ENCODE data around the gene GMEB2. TPM values are rescaled to one million over a fixed set of nuclear protein-coding genes. Genes with fewer than 3 reads are reported as not detected.

The GMEB2 gene
- total and polyA plus RNA-seq, 10 of the 15 experiments (the other 5 are each of a cell fraction or from before 2014, with no cell fraction given), result 0.08 to 15.1 (median 6.9) TPM

- TF ChIP-seq NKRF (conservative IDR thresholded peaks at IDR 0.05), result 0 out of 2 replicates have a peak, but pooled peaks have one; percentile 42
These were observed 73.5 kb downstream of the GMEB2 start (continued) for GRCh38 chr20:63553251-63553932.

- Histone ChIP-seq H4K20me1 (ENCODE audit: control insufficient read depth, insufficient read depth) (no peaks in the 10 kb centered on the region; the same call in 1 of the 2 replicates), H3K4me2 (ENCODE audit: control insufficient read depth, insufficient read depth) (peak overlapping the region; percentile 89), H2AFZ (ENCODE audit: control insufficient read depth, low read depth, low read length) (peak overlapping the region; percentile 62), H3K4me3 (peak overlapping the region; percentile 24; the same call in 1 of the 2 replicates), H3K9me3 (replicated peaks; ENCODE audit: control insufficient read depth, insufficient read depth, low read length) (no peaks in the 10 kb centered on the region), H3K79me2 (ENCODE audit: control insufficient read depth, insufficient read depth, low read length) (no peaks in the 10 kb centered on the region), H3K27ac (ENCODE audit: control insufficient read depth, insufficient read depth) (peak overlapping the region; percentile 64), H3K9ac (ENCODE audit: control insufficient read depth, insufficient read depth, low read length) (peak overlapping the region; percentile 16; the same call in 1 of the 2 replicates), H3K27me3 (replicated peaks in 1 of 2; ENCODE audit: control insufficient read depth in 2 of 2, insufficient read depth in 2 of 2, low read length in 1 of 2) (no peaks in the 10 kb centered on the region; a peak in 1 of 4 replicates), H3K36me3 (ENCODE audit: control insufficient read depth in 2 of 2, insufficient read depth in 2 of 2, low read length in 1 of 2) (no peaks in the 10 kb centered on the region), H3K4me1 (ENCODE audit: control insufficient read depth, insufficient read depth, low read length) (peaks cover 22% of the 10 kb centered on the region)
- in situ Hi-C loops (cut with MboI), result no loop called here
- BruUV-seq (replicated peaks), result no TSS peak
- POLR2A ChIA-PET, result interaction anchor here (0.6 to 2.2 kb wide), 9 partner anchors 9 to 303 kb away, joined by 3 to 11 read pairs (median 3); partner anchors contain the start of genes HELZ2, PPDPF and PTK6
- ATAC-seq, result peak; percentile 64
- intact Hi-C loops (cut with micrococcal nuclease; ENCODE audit: unreplicated experiment), result loop anchor here (1.0 kb wide), 1 partner anchor 15 kb away; the partner anchor contains the start of gene PTK6
- peak; percentile 71 for FAIRE-seq
- DNase-seq (ENCODE audit: low read depth, low spot score), result peak; percentile 52
- WGBS (ENCODE audit: insufficient coverage, insufficient replicate concordance, low lambda C conversion rate, missing lambda C conversion rate), result 2% methylated on average over 14 of the region's 15 CpGs
- SMC1A ChIA-PET (ENCODE audit: uncharacterized antibody, unreplicated experiment), result interaction anchor here (0.6 to 3.5 kb wide), 3 partner anchors 15 to 89 kb away, joined by 3 to 16 read pairs (median 4); partner anchors contain the start of gene PTK6
- RAD21 ChIA-PET (ENCODE audit: unreplicated experiment), result interaction anchor here (1.0 to 2.0 kb wide), 6 partner anchors 8 to 89 kb away, joined by 3 to 23 read pairs (median 10); partner anchors contain the start of genes HELZ2 and PTK6
- CTCF ChIA-PET, result interaction anchor here (0.6 to 2.2 kb wide), 6 partner anchors 10 to 243 kb away, joined by 3 to 9 read pairs (median 5); no protein-coding TSS in a partner anchor
- TF ChIP-seq NR2F1 (conservative IDR thresholded peaks at IDR 0.05), result peak; percentile 64
- no peak for TF ChIP-seq NKRF (conservative IDR thresholded peaks at IDR 0.05)
- TF ChIP-seq IRF4 (IDR thresholded peaks at IDR 0.05; ENCODE audit: low read depth, low read length), result no peak
- peak; percentile 32; the same call in 1 of the 2 replicates for TF ChIP-seq CREB1 (IDR thresholded peaks at IDR 0.05; ENCODE audit: low read depth)
- peak; percentile 31; the same call in 1 of the 2 replicates for TF ChIP-seq CREM (IDR thresholded peaks at IDR 0.05; ENCODE audit: low read depth)
- no peak for TF ChIP-seq ZBED1 (IDR thresholded peaks at IDR 0.05; ENCODE audit: borderline replicate concordance)
- no peak for TF ChIP-seq KAT2A (conservative IDR thresholded peaks at IDR 0.05; ENCODE audit: control insufficient read depth, low read depth, low read length)
- no peak for TF ChIP-seq CEBPB (IDR thresholded peaks at IDR 0.05; ENCODE audit: borderline replicate concordance in 1 of 2, low read depth in 2 of 2, low read length in 2 of 2)
- no peak for TF ChIP-seq NFYA (IDR thresholded peaks at IDR 0.05; ENCODE audit: borderline replicate concordance, low read depth, low read length)
- TF ChIP-seq PRDM15 (CRISPR knock-in tag; IDR thresholded peaks at IDR 0.05), result no peak
These were observed 74.2 kb downstream of the GMEB2 start for GRCh38 chr20:63552481-63553249.
